Upper lobe of left lung (tissue), 6 donors: ENCODE measurements around the gene MOGAT1. TPM values are rescaled to one million over a fixed set of nuclear protein-coding genes. Genes with fewer than 3 reads are reported as not detected.
"Not testable (repeated sequence)": the region's sequence is repeated elsewhere in the genome, so short reads cannot be mapped to it uniquely, and the experiment has no call there.

Source experiments
- ATAC-seq, 2 donors: fragments of 200-7000 bp; cut with Tn5 transposase; one replicate each; pipeline ENCODE4 v1.9.1; 2022; ENCODE audit warnings: mild to moderate bottlenecking in 2 of 2, moderate library complexity in 2 of 2; ENCODE audit not compliant: low FRiP score in 2 of 2
- DNase-seq, 2 donors: peaks; one replicate each; pipeline ENCODE4 v3.0.0-alpha.2; 2019 to 2020
- H3K27ac ChIP-seq, 4 donors: fragments of 200-600 bp; sonication (generic); one replicate each; pipeline ENCODE4 v1.5.1; 2016 to 2019
- H3K27me3 ChIP-seq, 4 donors: fragments of 200-600 bp; sonication (generic); one replicate each; pipeline ENCODE4 v1.5.1; 2017 to 2019
- H3K36me3 ChIP-seq, 4 donors: fragments of 200-600 bp; sonication (generic); one replicate each; pipeline ENCODE4 v1.5.1; 2016 to 2019
- H3K4me1 ChIP-seq, 4 donors: fragments of 200-600 bp; sonication (generic); one replicate each; pipeline ENCODE4 v1.5.1; 2018 to 2019
- H3K4me3 ChIP-seq, 4 donors: fragments of 200-600 bp; sonication (generic); one replicate each; pipeline ENCODE4 v1.5.1; 2017 to 2019; ENCODE audit warnings: mild to moderate bottlenecking in 2 of 4, moderate library complexity in 1 of 4
- H3K9me3 ChIP-seq, 4 donors: fragments of 200-600 bp; sonication (generic); one replicate each; pipeline ENCODE4 v1.5.1; 2018 to 2019
- CTCF ChIP-seq, 6 experiments: fragments of 450-650 bp in 4 of 6; fragments of 200-600 bp in 2 of 6; sonication (generic) in 2 of 6; IDR thresholded peaks; one replicate each; pipeline ENCODE4 v1.5.1; 2016 to 2019; ENCODE audit warnings: antibody characterized with exemption in 6 of 6
- EP300 ChIP-seq, 4 donors: sonication (generic); formaldehyde crosslinking; IDR thresholded peaks; one replicate each; pipeline ENCODE4 v1.5.1; 2017; ENCODE audit warnings: antibody characterized with exemption in 4 of 4, control low read depth in 2 of 4
- POLR2A ChIP-seq, 4 donors: fragments of 450-650 bp; IDR thresholded peaks; one replicate each; pipeline ENCODE4 v1.5.1; 2016 to 2017; ENCODE audit warnings: antibody characterized with exemption in 4 of 4, mild to moderate bottlenecking in 2 of 4
- POLR2AphosphoS5 ChIP-seq, 2 donors: sonication (generic); formaldehyde crosslinking; IDR thresholded peaks; one replicate each; pipeline ENCODE4 v1.5.1; 2017; ENCODE audit warnings: antibody characterized with exemption in 2 of 2
- WGBS, 2 donors: methylation state at CpG; one replicate each; pipeline ENCODE4 v1.1.5; 2017 to 2018; 5-methylcytosine and 5-hydroxymethylcytosine counted together
- total RNA-seq, 6 donors: library from RNA; depleted of rRNA in 4 of 6; stranded (reverse); fragments of >200 nt in 4 of 6; gene quantifications; one replicate each; pipeline versions ENCODE4 v1.1.0 to v1.2.1, GENCODE V29; 2016 to 2021
- donor health status: DM: no; HTN: no; CAD: no; lungs with moderate emphysema.
- donor health status: DM: no; HTN: yes; CAD: no; lungs with severe emphysema.

MOGAT1 gene
- total RNA-seq, 6 donors from 2014 or later, result 0.46 to 4.4 (median 1.1) TPM

GRCh38 chr2:222711315-222711940 lies 40.0 kb downstream of the MOGAT1 start:
- no peak for DNase-seq
- H3K4me3 ChIP-seq, result no peak overlapping the region
- 86 to 87% methylated on average over 10 of the region's 10 CpGs for WGBS, 2 donors

GRCh38 chr2:222713002-222713401 lies 41.5 kb downstream of the MOGAT1 start:
- 86 to 90% methylated on average over 3 of the region's 3 CpGs for WGBS, 2 donors
- H3K9me3 ChIP-seq, result no peaks in the 10 kb centered on the region

More at GRCh38 chr2:222711315-222711940, 40.0 kb downstream of the MOGAT1 start:
- H3K27ac ChIP-seq, result no peak overlapping the region
- ATAC-seq, result no peak
- no peaks in the 10 kb centered on the region for H3K27me3 ChIP-seq
- H3K9me3 ChIP-seq, result no peaks in the 10 kb centered on the region
- peaks cover 17 to 29% (median 21%) of the 10 kb centered on the region in 4 donors for H3K4me1 ChIP-seq
- no peaks in the 10 kb centered on the region for H3K36me3 ChIP-seq
- TF ChIP-seq EP300 (IDR thresholded peaks at IDR 0.05), result no peak
- no peak for TF ChIP-seq POLR2A (IDR thresholded peaks at IDR 0.05)
- no peak for TF ChIP-seq CTCF (IDR thresholded peaks at IDR 0.05)
- no peak for TF ChIP-seq POLR2AphosphoS5 (IDR thresholded peaks at IDR 0.05)

DNA sequence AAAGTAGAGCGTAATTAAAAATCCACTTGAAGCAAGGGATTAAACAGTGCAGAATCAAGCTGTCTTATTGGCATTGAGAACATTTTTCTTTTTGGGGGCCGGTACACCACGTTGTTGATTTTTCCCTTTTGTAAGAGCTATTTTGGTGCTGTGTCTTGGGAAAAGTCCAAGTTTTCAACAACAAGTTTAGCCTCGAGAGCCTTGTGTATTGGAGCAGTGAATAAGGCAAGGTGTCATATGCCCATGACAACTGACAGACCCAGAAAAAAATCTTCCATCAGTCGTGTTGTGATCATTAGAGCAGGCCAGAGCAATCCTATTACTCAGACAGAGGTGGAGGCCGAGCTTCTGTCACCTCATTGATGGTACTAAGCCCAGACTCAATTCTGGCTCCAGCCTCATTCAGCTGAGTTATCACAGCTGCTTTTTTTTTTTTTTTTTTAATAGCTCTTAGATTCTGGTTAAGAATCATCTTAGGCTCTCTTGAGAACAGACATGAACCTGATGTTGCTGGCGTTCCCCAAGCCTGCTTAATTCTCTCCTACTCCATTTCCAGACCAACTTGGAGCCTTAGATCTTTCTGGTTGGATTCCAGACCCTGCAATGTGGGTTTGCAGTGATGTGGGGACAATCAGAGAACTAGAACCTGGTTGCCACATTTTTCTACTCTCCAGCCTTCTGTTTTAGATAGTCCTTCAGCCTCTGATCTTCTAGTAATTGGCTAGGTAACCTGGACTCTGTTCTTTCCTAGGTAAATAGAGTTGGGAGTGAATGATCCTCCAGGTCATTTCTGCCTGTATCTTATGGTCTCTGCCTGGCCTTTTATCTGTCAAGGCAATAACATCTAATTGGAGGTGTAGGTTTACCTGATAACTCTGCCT lies 43.1 kb downstream of the MOGAT1 start:
- H3K27ac ChIP-seq, result peak overlapping the region in 3 of 4 donors; percentile 31 to 54 (median 35)
- ATAC-seq (peak; percentile 85 to 86), DNase-seq (no peak)
- 43 to 49% methylated on average over 7 of the region's 7 CpGs for WGBS, 2 donors
- H3K4me3 ChIP-seq, result no peak overlapping the region
- TF ChIP-seq POLR2A (IDR thresholded peaks at IDR 0.05) (no peak), CTCF (IDR thresholded peaks at IDR 0.05) (no peak), POLR2AphosphoS5 (IDR thresholded peaks at IDR 0.05) (peak; percentile 29 to 56), EP300 (IDR thresholded peaks at IDR 0.05) (no peak)
- H3K4me1 ChIP-seq, result peaks cover 0 to 8% (median 2%) of the 10 kb centered on the region in 4 donors
- no peaks in the 10 kb centered on the region for H3K27me3 ChIP-seq
- no peaks in the 10 kb centered on the region for H3K36me3 ChIP-seq
- no peaks in the 10 kb centered on the region for H3K9me3 ChIP-seq

More at GRCh38 chr2:222713002-222713401, 41.5 kb downstream of the MOGAT1 start:
- no peak overlapping the region for H3K4me3 ChIP-seq
- TF ChIP-seq POLR2A (IDR thresholded peaks at IDR 0.05), result no peak
- TF ChIP-seq CTCF (IDR thresholded peaks at IDR 0.05), result no peak
- no peak for TF ChIP-seq EP300 (IDR thresholded peaks at IDR 0.05)
- no peak for TF ChIP-seq POLR2AphosphoS5 (IDR thresholded peaks at IDR 0.05)
- H3K27me3 ChIP-seq, result no peaks in the 10 kb centered on the region
- H3K4me1 ChIP-seq, result peaks cover 14 to 24% (median 14%) of the 10 kb centered on the region in 4 donors
- no peak overlapping the region for H3K27ac ChIP-seq
- no peaks in the 10 kb centered on the region for H3K36me3 ChIP-seq
- ATAC-seq (no peak), DNase-seq (no peak)

- TF ChIP-seq CTCF (IDR thresholded peaks at IDR 0.05), result no peak
- no peak for TF ChIP-seq POLR2A (IDR thresholded peaks at IDR 0.05)
- no peak for TF ChIP-seq POLR2AphosphoS5 (IDR thresholded peaks at IDR 0.05)
- TF ChIP-seq EP300 (IDR thresholded peaks at IDR 0.05), result no peak
- Histone ChIP-seq H3K4me3 (no peak overlapping the region), H3K36me3 (no peaks in the 10 kb centered on the region), H3K27me3 (no peaks in the 10 kb centered on the region), H3K27ac (no peak overlapping the region), H3K9me3 (no peaks in the 10 kb centered on the region), H3K4me1 (peaks cover 0 to 5% (median 2%) of the 10 kb centered on the region in 4 donors)
- no peak for ATAC-seq
- DNase-seq, result no peak
- 72 to 77% methylated on average over 9 of the region's 9 CpGs for WGBS, 2 donors
Observed at GRCh38 chr2:222715742-222716141, 44.3 kb downstream of the MOGAT1 start.

- H3K9me3 ChIP-seq, DNase-seq, H3K27ac ChIP-seq, H3K4me1 ChIP-seq, H3K4me3 ChIP-seq, H3K36me3 ChIP-seq, H3K27me3 ChIP-seq, ATAC-seq: not testable (repeated sequence)
- WGBS, 2 donors, result 92 to 93% methylated on average over 1 of the region's 1 CpG
Observed at GRCh38 chr2:222719787-222720186, 48.3 kb downstream of the MOGAT1 start.

DNA sequence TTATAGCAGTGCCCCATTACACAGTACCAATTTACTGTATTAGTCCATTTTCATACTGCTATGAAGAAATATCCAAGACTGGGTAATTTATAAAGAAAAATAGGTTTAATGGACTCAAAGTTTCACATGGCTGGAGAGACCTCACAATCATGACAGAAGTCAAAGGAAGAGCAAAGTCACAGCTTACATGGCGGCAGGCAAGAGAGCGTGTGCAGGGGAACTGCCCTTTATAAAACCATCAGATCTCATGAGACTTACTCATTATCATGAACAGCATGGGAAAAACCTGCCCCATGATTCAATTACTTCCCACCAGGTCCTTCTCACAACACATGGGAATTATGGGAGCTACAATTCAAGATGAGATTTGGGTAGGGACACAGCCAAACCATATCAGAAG lies 50.1 kb downstream of the MOGAT1 start:
- not testable (repeated sequence) for H3K27ac ChIP-seq, H3K9me3 ChIP-seq, ATAC-seq, H3K36me3 ChIP-seq, H3K4me1 ChIP-seq, H3K4me3 ChIP-seq, H3K27me3 ChIP-seq, DNase-seq
- WGBS, 2 donors, result 98% methylated on average over 2 of the region's 2 CpGs
